Measurements from ENCODE around the gene PLTP.
"Not testable (repeated sequence)": the region's sequence is repeated elsewhere in the genome, so short reads cannot be mapped to it uniquely, and the experiment has no call there.

Gene PLTP

DNA sequence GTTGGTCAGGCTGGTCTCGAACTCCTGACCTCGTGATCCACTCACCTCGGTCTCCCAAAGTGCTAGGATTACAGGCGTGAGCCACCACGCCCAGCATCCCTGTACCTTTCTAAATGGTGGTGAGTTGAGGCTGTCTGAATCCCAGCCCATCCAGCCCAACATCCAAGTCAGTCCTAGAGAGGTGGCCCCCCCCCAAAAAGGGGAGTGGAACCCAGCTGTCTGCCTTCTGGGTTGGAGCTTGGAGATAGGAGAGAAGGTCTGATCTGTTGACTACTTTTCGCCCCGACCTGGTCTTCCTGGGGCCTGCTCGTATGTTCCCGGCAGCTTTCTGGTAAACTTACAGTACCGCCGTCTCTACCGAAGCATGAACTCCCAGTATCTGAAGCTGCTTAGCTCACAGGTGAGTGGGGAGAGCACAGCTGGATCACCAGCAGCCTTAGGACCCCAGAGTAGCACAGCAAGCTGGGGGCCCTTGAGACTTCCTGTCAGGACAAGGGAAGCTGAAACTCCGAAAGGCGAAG lies 15.3 kb downstream of the PLTP start:
- no peak for DNase-seq

DNA sequence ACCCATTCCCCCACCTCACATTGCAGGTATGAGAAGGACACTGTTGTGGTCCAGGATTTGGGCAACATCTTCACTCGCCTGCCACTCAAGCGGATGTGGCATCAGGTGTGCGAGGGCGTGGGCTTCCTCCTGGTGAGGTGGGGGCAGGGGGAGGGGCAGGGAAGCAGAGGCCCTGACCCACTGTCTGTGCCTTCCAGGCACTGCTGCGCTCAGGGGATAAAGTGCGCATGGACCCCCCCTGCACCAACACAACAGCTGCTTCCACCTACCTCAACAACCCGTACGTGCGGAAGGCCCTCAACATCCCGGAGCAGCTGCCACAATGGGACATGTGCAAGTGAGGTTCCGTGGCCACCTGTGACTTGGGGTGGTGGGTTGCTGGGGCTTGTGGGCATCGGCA lies 17.2 kb downstream of the PLTP start:
- DNase-seq: no peak

DNA sequence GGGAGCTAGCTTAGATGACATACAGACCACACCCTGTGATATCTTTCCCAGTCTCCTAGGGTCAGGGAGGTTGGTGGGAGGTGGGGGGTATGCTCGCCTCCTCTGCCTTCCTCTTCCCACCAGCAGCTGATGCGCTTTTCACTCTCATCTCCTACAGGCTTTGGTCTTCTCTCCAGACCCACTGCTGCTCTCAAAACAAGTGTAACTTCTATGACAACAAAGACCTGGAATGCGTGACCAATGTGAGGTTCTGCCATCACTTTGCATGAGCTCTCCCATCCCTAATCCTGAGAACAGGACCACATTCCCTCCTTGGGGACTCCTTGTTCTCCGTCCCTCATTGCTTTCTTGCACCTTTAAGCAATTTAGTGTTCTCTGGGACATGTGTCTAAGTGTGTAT lies 18.1 kb downstream of the PLTP start:
- no peak for DNase-seq

DNA sequence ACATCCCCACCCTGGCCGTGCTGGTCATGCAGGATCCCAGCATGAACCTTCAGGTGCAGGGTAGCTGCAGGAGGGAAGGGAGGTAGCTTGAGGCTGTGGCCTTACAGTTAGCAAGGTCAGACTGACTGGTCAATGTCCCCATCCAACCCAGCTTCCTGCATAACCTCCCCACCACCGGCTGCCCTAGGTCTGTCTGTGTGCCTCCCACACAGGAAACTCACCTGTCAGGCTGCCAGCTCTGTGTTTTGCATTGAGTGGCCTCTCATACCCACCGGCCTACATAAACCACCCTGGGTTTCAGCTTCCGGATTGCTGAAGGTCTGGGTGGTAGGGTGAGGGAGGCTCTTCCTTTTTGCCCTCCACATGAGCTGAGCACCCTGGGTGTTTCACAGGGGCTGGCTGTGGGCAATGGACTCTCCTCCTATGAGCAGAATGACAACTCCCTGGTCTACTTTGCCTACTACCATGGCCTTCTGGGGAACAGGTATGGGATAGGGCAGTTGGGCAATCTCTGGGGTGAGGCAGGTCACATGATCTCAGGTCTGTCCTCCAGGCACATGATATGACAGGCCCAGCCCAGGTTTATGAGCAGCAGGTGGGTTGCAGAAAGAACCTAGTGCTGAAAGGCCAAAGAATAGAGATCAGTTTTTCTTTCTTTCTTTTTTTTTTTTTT lies 19.0 kb downstream of the PLTP start:
- no peak for DNase-seq

DNA sequence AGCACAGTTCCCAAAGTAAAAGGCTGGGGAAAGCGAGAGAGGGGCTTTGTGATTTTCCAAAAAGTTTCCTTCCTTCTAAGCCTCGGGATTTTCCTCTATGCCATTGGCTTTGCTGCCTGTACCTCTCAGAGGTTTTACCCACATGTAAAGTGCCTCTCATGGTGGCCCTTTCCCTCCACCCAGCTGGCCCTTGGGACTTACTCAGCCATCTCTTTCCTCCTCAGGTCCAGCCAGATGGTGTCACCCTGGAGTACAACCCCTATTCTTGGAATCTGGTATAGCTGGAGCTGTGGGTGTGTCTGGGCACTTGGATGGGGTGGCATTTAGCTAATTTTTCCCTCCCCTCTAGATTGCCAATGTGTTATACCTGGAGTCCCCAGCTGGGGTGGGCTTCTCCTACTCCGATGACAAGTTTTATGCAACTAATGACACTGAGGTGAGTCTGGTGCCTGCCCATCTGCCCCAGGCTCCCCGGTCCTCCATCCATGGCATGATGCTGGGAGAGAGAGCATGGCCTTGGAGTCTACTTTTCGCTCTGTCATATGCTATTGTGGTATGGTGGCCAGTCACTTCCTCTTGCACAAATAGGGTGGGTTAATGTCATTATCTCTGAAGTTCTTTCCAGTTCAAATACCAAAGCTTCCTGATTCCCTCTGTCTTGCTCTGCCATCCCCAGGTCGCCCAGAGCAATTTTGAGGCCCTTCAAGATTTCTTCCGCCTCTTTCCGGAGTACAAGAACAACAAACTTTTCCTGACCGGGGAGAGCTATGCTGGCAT lies 19.7 kb downstream of the PLTP start:
- DNase-seq: no peak

DNA sequence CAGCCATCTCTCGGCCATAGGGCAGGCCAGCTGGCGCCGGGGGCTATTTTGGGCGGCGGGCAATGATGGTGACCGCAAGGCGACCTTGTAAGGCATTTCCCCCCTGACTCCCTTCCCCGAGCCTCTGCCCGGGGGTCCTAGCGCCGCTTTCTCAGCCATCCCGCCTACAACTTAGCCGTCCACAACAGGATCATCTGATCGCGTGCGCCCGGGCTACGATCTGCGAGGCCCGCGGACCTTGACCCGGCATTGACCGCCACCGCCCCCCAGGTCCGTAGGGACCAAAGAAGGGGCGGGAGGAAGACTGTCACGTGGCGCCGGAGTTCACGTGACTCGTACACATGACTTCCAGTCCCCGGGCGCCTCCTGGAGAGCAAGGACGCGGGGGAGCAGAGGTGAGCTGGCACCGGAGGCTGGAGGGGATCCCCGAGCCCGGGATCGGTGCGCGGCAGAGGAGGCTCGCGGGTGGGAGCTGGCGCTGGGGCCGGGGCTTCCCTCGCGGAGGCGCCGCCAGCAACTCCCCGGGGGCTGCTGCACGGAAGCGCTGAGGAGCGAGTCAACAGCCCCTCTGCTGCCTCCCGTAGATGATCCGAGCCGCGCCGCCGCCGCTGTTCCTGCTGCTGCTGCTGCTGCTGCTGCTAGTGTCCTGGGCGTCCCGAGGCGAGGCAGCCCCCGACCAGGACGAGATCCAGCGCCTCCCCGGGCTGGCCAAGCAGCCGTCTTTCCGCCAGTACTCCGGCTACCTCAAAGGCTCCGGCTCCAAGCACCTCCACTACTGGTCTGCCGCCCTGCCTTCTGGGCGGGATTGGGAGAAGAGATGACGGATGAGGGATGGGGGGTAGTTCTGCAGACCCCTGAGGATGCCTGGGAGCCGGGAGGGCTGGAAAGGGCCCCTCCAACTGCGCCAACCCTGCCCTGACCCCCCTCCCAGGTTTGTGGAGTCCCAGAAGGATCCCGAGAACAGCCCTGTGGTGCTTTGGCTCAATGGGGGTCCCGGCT lies 20.7 kb downstream of the PLTP start, which contains the start of the genes CTSA and NEURL2:
Gene CTSA, plus strand, starts transcription at position 351 of the 999 bp plus-strand sequence. Its CDS starts 234 bp downstream, at position 585.
Gene NEURL2, minus strand, starts transcription at position 224 of the 999 bp plus-strand sequence. Its CDS starts 217 bp downstream, at position 7.
- DNase-seq: peak; percentile 82

DNA sequence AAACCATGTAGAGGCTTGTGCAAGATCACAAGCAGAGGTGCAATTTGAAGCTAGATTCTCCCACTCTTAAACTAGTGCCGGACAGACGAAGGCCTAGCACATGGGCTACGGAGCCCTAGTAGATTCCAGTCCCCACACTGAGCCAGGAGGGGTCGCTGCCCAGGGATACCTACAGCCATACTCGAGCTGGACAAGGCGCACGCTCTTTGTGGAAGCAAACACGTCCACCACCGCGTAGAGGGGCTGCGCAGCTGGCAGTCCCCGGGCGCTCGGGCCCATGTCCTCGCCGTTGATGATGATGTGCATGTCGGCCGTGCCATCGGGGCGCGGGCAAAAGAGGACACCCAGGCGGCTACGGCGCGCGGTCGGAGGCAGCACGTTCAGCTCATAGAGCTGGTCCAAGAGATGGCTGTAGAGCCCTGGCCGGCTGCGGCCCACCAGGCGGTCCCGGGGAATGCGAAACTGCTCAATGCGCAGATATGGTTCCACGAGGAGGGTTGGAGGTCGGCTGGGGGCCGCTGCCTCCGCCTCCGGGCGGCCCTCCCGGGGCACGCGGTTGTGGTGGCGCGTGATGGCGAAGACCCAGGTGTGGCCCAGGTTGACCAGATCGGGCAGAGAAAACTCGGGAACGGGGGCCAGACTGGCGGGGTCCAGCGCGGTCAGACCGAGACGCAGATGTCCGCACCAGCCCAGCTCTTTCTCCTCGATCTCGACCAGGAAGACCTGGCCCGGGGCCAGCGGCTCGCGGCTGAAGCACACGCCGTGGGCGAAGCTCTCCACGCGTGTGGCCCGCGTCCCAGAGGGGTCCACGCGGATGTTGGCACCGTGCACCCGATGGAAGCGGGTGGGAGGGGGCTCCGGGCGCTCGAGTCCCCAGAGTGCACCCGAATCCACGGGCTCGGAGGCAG lies 21.6 kb downstream of the PLTP start:
- peak; percentile 56 for DNase-seq

- no peak for DNase-seq
Observed at GRCh38 chr20:45888681-45889080, 23.3 kb downstream of the PLTP start.

DNA sequence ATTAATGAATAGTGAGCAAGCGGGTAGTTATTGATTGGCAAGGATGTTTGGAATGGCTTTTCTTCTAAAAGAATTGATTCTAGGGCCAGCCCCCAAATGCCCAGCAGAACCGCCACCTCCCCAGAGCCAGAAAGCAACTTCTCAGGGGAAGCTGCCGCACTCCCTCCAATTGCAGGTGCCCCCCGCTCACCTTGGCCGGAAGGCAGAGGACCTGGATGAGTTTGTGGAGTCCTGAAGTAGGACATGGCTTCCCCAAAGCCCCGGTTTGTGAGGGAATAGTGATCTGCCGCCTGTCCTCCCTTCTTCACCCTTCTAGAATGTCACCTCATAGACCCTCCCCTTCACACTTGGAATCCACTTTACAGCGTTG lies 24.6 kb downstream of the PLTP start, which contains the start of gene SPATA25:
Gene SPATA25, minus strand, starts transcription at position 277 of the 370 bp plus-strand sequence. Its CDS starts 32 bp downstream, at position 245.
- no peak for DNase-seq

GRCh38 chr20:45886590-45887345 lies 25.2 kb downstream of the PLTP start:
- DNase-seq: no peak

DNA sequence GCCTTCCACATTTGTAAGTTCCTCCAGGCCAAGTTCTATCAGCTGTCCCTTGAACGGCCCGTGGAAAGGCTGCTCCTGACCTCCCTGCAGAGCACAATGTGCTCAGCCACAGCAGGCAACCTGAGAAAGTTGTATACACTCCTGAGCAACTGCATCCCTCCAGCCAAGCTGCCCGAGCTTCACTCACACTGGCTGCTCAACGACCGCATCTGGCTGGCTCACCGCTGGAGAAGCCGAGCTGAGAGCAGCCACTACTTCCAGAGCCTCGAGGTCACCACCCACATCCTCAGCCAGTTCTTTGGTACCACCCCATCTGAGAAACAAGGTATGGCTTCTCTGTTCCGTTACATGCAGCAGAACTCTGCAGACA lies 28.9 kb downstream of the PLTP start:
- no peak for DNase-seq

DNA sequence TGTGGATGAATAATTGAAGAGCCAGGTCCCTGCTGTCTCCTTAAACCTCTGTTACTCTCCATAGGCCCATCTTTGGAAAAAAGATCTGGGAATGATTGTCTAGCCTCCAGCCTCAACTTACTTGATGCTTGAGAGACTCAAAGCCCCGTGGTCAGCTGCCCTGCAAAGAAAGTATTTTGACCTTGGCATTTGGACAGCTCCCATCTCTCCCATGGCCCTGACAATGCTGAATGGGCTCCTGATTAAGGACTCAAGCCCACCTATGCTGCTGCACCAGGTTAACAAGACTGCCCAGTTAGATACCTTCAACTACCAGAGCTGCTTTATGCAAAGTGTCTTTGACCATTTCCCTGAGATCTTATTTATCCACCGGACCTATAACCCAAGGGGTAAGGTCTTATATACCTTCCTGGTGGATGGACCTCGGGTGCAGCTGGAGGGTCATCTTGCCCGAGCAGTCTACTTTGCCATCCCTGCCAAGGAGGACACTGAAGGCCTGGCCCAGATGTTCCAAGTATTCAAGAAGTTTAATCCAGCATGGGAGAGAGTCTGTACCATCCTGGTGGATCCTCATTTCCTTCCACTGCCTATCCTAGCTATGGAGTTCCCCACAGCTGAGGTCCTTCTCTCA lies 29.4 kb downstream of the PLTP start:
- DNase-seq: no peak

DNA sequence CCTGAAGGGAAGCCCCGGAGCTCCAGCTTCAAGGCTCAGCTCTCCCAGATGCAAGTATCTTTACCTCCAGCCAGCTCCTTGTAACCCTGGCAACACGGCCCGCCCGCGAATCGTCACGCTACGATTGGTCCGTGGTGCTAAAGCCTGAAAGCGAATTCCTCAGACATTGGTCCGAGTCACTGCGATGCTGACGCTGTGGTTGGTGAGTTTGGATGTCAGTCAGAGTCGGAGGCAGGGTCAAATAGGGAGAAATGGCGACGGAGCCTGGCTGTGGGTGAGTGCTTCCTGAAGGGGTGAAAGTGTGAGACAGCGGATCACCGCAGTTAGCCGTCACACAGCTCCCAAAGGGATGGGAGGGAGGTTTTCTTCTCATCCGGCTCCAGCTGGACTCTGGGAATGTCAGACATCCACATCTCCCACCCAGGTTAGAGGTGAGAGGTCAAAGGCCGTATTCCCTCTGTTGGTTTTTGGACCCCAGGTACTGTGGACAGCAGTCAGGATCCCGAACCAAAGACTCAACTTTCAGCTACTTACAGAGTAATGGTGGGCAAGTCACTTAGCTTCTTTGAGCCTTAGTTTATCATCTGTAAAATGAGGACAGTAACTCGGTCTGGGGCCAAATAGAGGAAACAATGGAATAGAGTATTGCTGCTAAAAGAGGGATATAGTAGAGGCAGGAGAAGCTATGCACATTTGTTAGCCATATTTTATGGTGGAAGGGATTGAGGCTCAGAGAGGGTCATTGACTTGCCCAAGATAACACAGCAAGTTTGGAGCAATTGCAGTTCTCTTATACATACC lies 30.8 kb downstream of the PLTP start, which contains the start of gene ZSWIM1:
Gene ZSWIM1, plus strand, starts transcription at position 240 of the 801 bp plus-strand sequence. CDS start 1,366 bp downstream, outside the sequence.
- peak; percentile 97 for DNase-seq

DNA sequence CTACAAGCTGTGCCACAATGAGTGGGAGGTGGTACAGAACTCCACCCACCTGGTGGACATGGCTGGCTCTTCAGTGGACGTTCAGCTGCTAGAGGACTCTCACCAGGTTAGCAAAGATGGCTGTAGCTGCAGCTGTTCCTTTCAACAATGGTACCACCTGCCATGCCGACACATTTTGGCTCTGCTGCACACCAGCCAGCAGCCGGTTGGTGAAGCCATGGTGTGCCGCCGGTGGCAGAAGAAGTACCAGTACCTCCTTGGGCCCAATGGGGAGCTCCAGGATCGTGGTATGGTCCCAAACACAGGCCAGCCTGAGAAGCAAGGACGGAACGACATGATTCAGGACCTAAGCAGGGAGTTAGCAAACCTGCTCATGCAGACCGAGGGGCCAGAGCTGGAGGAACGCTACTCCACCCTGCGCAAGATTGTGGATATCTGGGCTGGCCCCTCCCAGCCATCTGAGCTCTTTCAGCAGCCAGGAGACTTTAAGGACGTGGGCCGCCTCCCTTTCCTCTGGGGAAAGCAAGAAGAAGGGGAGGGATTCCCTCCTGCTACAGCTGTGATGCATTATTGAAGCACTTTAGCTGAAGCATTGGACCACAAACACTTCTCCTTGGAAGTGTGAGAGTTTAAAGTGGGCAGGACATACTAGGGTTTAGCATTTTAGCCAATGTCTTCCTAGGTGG lies 33.7 kb downstream of the PLTP start:
- DNase-seq: no peak

DNA sequence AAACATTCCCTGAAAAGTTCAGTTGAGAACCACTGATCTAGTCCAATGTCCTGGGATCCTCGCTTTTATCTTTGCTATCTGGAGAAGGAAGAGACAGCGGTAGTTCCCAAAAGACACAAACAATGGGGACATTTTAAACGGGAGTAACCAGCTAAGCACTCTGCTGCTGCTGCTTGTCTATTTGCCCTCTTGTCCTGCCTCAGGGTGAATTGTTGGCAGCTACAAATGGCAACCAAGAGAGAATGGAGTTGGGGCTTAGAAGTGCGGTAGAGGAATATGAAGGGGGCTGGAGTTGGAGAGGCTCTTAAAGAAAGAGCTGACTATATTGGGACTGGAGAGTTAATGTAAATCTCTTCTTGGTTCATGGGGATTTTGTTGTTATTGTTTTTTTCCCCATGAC lies 37.4 kb downstream of the PLTP start:
- DNase-seq: no peak

DNA sequence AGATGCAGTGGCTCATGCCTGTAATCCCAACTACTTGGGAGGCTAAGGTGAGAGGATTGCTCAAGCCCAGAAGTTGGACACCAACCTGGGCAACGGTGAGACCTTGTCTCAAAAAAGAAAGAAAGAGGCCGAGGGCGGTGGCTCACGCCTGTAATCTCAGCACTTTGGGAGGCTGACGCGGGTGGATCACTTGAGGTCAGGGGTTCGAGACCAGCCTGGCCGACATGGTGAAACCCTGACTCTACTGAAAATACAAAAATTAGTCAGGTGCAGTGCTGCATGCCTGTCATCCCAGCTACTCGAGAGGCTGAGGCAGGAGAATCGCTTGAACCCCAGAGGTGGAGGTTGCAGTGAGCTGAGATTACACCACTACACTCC lies 37.9 kb downstream of the PLTP start:
- DNase-seq: not testable (repeated sequence)

DNA sequence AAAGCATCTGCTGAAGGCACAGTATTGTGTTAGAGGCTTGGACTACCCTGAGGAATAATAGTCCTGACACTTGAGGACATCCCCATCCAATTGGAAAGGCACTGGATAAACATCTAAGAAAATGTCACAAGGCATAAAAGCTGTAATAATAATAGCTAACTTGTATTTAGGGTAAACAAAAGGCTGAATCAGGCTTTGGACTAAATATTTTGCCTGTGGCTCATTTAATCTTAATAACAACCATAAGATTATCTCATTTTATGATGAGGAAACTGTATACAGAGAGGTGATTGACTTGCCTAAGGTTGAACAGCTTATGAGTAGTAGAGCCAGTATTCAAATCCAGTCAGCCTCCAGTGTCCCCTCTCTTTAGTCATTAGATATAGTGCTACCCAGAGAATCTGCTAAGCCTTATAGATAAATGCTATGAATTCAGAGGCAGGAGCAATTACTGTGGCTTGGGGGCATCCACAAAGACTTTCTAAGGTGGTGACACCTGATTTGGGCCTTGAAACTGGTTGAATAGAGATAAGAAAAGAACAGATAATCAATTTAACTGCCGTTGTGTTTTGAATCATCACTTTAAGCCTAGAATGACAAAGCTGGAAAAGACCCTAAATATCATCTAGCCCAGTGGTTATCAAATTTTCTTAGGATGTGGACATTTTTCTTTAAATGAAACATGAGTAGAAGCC lies 38.4 kb downstream of the PLTP start:
- no peak for DNase-seq

- DNase-seq: no peak
Observed at GRCh38 chr20:45872626-45873025, 39.3 kb downstream of the PLTP start.
